AG04449 (cell line): ENCODE results near the gene PHF21B.

ENCODE experiments used
- CTCF ChIA-PET: fragments of 350-600 bp; formaldehyde crosslinking; extraction: SDS; loops from one replicate; lab custom pipeline; 2021; ENCODE audit warnings: antibody characterized with exemption; lab: Yijun Ruan, JAX
- POLR2A ChIA-PET: fragments of 400-600, 350-600 bp; formaldehyde crosslinking; extraction: SDS; loops from one replicate; lab custom pipeline; 2020; ENCODE audit warnings: antibody characterized with exemption, inconsistent platforms; lab: Yijun Ruan, JAX
- DNase-seq: peaks from one replicate; pipeline ENCODE4 v3.0.0-alpha.2; 2010; ENCODE audit warnings: low read depth, low spot score
- H3K4me3 ChIP-seq: 2 replicates; pipeline ENCODE4 v1.5.1; 2011; ENCODE audit warnings: low read depth, mild to moderate bottlenecking, control low read depth, low read length
- TF ChIP-seq, protein P1 (sequence below): IDR thresholded peaks from one replicate; pipeline ENCODE4 v1.5.1; 2011; ENCODE audit warnings: mild to moderate bottlenecking, moderate library complexity, low read length, control low read depth, inconsistent platforms; ENCODE audit not compliant: insufficient read depth; ENCODE audit errors: missing control alignments

Gene PHF21B

DNA sequence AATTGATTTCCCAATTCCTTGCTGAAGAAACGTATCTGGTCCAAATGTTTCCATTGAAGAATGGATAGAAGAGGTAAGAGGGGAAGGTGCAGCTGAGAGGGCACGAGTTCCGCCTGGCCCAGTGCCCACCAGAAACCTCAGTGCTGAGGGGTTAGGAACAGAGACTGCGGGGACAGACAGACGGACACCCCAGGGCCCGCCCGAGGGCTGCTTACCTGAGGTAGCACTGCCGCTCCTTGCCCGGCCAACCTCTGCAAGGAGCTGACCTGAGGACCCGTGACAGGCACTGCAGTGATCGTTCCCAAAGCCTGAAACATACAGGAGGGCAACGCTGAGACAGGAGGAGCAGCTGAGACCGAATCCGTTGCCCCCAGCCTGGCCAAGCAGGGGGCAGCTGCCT, 89.6 kb downstream of the PHF21B start:
- no peak for DNase-seq
- TF ChIP-seq, protein P1, sequence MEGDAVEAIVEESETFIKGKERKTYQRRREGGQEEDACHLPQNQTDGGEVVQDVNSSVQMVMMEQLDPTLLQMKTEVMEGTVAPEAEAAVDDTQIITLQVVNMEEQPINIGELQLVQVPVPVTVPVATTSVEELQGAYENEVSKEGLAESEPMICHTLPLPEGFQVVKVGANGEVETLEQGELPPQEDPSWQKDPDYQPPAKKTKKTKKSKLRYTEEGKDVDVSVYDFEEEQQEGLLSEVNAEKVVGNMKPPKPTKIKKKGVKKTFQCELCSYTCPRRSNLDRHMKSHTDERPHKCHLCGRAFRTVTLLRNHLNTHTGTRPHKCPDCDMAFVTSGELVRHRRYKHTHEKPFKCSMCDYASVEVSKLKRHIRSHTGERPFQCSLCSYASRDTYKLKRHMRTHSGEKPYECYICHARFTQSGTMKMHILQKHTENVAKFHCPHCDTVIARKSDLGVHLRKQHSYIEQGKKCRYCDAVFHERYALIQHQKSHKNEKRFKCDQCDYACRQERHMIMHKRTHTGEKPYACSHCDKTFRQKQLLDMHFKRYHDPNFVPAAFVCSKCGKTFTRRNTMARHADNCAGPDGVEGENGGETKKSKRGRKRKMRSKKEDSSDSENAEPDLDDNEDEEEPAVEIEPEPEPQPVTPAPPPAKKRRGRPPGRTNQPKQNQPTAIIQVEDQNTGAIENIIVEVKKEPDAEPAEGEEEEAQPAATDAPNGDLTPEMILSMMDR: no peak
- ChIA-PET POLR2A (no interaction called here), CTCF (no interaction called here)
- no peak overlapping the region for H3K4me3 ChIP-seq

DNA sequence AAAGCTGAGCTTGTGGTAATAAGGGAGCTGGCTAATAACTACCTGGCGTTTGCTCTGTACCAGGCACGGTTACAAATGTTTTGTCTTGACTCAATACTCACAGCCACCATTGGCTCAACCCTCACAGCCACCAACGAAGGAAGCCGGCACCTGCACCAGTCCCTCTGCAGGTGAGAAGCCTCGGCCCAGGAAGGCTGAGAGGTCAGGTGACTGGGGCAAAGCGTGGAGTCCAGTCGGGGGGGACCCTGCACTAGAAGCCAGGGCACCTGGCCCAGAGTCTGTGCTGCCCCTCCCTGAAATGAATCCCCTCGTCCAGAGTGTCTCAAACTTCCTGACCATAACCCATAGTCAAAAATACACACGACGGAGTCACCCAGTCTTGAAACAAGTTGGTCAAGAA, 90.1 kb downstream of the PHF21B start:
- TF ChIP-seq, protein P1: no peak
- DNase-seq: no peak
- ChIA-PET POLR2A (no interaction called here), CTCF (no interaction called here)
- H3K4me3 ChIP-seq: no peak overlapping the region

- ChIA-PET CTCF (no interaction called here), POLR2A (no interaction called here)
- TF ChIP-seq, protein P1: no peak
- H3K4me3 ChIP-seq: no peak overlapping the region
- no peak for DNase-seq
Measured at GRCh38 chr22:44918925-44919392, 90.8 kb downstream of the PHF21B start.

GRCh38 chr22:44918166-44918924, 91.5 kb downstream of the PHF21B start:
- no peak for DNase-seq
- TF ChIP-seq, protein P1: no peak
- ChIA-PET CTCF (no interaction called here), POLR2A (no interaction called here)
- no peak overlapping the region for H3K4me3 ChIP-seq

- DNase-seq: no peak
- CTCF ChIA-PET: no interaction called here
- TF ChIP-seq, protein P1: no peak
- POLR2A ChIA-PET: no interaction called here
- H3K4me3 ChIP-seq: no peak overlapping the region
Measured at GRCh38 chr22:44917372-44918165, 92.2 kb downstream of the PHF21B start.
